SH-SY5Y (cell line): ENCODE results near the gene ABCA1.

Source experiments
- GATA2 ChIP-seq: IDR thresholded peaks from 2 replicates; pipeline ENCODE4 v1.6.1; 2011; ENCODE audit warnings: mild to moderate bottlenecking, low read depth, low read length
- GATA3 ChIP-seq: IDR thresholded peaks from 2 replicates; pipeline ENCODE4 v1.6.1; 2011; ENCODE audit warnings: low read depth, mild to moderate bottlenecking, low read length, moderate library complexity

The ABCA1 gene

DNA sequence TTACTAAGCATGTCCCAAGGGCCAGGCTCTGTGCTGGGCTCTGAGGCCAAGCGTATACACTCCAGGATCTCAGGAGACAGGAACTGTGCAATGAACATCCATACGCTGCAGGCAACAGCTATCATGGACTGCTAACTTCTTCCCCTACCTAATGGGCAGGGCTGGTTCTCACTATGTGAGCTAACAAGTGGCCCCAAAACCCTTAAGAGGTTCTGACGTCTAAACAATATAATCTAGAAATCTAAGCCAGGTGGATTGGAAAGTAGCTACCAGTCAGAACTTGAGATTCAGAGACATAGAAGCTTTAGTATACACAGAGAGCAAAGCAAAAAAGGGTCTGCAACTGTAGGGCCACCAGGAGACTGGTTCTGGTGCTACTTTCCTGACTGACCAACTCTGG lies 27.6 kb downstream of the ABCA1 start:
- TF ChIP-seq GATA2 (no peak), GATA3 (no peak)

DNA sequence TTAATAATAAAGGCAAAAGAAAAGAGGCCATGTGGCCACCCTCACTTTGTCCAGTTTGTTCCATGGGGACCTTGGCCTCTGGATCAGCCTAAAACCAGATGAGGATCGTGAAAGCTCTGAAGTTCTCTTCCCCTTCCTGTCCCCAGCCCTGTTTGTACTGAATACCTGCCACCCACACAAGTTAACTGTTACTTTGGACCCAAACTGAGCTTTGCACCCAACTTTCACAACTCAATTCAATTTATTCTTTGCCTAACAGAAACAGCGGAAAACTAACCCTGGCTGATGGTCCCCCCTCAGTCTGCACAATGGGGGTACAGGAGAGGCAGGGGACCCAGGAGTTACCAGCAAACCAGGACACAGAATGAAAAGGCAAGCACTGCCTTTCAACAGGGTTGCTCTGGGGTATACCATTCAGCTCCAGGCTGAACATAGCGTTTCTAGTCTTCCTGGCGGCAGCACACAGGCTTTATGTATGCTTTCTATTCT lies 28.2 kb downstream of the ABCA1 start:
- no peak for TF ChIP-seq GATA3
- no peak for TF ChIP-seq GATA2

DNA sequence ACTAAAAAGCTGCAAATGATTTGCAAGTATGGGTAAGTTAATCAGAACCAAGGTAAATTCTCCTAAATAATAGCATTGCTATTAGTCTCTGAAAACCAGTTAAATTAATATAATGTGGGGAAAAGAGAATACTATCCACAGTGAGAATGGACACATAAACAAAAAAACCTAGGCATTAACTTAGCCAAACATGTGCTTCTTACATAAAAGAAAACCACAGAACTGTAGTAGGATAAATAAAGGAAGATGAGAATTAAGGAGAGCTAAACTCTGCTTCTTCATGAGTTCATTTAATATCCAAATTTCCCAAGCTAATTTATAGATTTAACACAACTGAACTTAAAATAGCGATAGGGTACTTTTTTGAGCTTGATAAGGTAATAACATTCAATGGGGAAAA lies 31.8 kb downstream of the ABCA1 start:
- TF ChIP-seq GATA3: no peak
- TF ChIP-seq GATA2: no peak

DNA sequence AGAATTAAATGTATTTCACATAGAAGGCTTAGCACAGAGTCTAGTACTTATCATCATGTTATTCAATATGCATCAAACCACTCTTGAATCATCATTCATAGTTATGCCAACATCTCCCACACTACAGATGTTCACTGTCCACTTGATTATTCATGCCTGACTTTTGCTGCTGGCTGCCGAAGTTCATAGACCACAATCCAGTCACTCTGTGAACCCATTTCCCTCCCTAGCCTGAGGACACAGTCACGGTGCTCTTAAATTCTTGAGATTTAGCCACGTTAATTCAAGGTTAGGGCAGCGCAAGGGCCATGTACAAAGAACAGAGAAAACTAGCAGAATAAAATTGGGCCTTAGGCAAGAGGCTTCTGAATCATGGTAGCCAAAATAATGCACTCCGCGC lies 32.4 kb downstream of the ABCA1 start:
- TF ChIP-seq GATA3: no peak
- no peak for TF ChIP-seq GATA2

DNA sequence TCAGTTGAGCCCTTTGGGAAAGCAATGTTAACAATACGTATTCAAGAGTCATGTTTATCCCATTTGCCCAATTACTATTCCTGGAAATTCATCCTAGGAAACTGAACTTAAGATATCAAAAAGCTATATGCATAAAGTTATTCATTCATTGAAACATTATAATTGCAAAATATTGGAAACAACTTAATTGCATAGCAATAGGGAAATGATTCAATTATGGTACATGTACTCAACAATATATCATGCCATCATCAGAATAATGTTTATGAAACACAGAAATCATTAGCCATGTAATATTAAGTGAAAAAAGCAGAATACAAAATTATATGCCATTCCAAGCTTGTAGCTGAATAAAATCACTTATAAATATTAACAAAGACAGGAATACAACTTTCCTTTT lies 35.3 kb downstream of the ABCA1 start:
- TF ChIP-seq GATA2: no peak
- TF ChIP-seq GATA3: no peak

DNA sequence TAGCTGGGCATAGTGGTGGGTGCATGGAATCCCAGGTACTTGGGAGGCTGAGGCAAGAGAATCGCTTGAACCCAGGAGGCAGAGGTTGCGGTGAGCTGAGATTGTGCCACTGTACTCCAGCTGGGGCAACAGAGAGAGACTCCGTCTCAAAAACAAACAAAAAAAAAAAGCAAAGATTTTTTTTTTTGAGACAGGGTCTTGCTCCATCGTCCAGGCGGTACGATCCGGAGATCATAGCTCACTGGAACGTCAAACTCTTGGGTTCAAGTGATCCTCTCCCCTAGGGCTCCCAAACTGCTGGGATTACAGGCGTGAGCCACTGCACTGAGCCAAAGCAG lies 37.6 kb downstream of the ABCA1 start:
- no peak for TF ChIP-seq GATA3

DNA sequence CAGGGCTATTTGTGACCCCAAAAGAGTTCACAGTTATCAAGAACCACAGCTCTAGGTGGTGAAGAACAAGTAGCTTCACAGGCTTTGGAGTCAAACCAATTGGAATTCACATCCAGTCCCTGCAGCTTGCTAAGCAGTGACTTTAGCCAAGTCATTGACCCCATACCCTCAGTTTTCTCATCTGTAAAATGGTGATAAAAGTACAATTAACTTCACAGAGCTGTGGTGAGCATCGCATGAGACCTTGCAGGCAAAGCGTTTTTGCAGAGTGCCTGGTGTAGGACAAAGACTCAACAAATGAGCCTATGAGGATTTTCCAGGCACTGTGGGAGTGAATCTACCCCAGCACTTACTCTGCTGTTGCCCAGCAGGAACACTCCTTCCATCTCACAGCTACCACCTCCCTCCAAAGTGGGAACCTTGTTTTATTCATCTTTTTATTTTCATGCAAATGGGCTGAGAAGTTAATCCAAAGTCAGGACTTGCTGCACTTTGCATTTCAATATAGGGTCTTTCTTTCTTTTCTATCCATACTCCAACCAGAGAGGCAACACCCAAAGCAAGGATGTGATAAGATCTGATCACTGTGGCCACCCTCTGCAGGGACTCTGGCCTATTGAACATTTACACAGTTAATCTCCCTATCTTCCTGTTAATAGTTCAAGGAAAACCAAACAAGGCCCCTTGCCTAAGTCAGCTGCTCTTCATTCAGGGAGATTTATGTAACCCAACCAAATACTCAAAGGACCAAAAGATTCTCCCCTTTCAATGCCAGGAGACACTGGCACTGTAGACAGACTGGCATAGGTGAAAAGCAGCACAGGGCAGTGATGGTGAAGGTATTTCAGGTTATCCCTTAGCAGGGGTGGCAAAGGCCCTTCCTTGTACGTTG lies 41.9 kb downstream of the ABCA1 start:
- TF ChIP-seq GATA2 (no peak), GATA3 (no peak)

DNA sequence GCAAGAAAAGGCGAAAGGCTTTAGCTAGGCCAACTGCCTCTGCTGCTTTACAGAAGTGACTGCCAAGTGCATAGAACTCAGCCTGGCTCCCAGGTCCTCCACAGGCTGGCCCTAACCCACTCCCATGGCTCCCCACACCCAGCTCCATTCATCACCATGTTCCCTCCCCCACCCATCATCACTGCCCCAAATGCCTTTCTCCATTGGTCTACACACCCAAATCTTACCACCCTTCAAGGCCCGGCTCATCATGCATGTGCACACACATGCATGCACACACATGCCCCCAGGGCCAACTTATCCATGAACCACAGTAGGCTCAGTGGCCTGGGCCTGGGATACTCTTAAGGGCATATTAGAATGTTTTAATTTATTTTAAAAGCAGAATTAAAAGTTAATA lies 44.8 kb downstream of the ABCA1 start:
- TF ChIP-seq GATA2 (no peak), GATA3 (no peak)

DNA sequence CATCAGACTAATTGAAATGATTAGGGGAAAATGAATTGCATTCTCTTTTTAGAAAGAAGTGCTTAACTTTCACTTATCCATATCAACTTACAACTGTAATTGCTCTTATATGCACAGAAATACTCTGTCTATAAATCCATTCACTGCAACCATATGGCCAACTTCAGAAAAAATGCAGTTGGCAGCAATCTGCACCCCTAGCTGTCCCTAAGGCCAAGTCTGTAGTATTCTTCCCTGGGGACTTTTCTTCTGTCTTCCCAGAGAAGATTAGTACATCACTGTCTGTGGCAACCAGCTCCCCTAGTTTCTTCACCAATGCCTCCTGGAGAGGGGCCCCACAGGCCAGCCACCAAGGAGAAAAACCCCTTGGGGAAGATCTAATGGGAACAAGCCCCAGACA lies 45.4 kb downstream of the ABCA1 start:
- TF ChIP-seq GATA2: no peak
- no peak for TF ChIP-seq GATA3

DNA sequence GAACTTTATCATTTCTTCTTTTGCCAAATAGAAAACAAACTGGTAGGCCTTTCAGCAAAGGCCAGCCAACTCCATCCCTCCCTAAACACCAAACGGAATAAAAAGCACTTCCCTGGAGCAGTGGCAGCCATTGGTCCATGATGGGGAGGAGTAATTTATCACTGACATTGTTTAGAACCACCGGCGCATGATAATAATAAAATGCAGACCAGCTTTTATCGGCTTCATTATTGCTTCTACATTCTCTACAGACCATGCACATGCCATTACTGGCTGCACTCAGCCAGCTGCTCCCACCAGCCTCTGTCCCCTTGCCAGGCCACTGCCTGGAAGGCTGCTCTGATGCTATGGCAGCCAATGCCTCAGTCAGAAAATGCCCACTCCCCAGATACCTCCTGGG lies 45.9 kb downstream of the ABCA1 start:
- TF ChIP-seq GATA3 (no peak), GATA2 (0 out of 2 replicates have a peak, but pooled peaks have one; percentile 11)

DNA sequence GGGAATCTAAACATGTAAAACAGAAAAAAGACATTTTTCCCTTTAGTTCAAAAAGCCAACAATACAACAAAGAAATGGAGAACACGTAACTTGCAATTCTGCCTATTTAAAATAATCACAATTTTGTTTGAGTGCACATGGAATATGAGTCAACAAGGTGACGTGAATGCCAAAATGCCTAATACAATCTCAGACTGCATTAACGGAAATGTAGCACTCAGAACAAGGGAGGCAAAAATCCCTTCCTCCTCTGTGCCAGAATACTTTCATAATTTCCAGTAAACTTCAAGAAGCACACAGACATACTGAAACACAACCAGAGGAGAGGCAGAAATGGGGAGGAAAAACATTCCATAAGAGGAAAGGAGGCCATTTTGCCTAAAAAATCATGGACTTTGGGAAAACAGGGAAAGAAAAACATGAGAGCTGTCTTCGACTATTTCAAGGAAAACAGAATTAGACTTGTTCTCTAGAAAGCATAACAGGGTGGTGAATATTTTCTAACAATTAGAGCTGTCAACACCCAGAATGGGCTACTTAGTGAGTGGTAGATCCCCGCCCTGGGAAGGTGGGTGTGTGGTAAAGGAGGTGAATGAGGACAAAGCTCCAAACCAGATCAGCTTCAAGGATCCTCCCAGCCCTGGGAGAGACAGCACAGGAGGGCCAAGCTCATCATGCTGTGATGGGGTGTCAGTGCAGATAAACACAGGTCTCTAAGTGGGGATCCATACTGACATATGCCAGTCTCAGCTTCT lies 48.2 kb downstream of the ABCA1 start:
- TF ChIP-seq GATA3: no peak
- no peak for TF ChIP-seq GATA2

DNA sequence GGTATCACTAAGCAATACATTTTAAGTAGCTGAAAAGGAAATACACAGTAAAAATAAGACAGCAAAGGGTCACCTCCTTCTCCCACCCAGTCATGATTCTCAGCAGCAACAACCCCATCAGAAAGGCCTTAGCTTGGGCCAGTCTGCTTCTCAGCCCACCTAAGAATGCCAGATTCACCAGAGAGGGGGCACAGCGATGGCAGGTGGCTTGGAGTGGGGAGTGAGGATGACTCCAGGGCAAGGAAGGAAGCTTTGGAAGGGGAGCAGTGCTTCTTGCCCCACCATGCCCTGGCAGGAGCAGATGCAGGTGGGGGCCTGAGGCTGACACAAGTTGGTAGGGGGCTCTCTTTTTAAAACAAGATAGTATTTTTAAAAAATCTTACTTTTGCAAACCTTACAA lies 51.4 kb downstream of the ABCA1 start:
- TF ChIP-seq GATA2 (no peak), GATA3 (no peak)

DNA sequence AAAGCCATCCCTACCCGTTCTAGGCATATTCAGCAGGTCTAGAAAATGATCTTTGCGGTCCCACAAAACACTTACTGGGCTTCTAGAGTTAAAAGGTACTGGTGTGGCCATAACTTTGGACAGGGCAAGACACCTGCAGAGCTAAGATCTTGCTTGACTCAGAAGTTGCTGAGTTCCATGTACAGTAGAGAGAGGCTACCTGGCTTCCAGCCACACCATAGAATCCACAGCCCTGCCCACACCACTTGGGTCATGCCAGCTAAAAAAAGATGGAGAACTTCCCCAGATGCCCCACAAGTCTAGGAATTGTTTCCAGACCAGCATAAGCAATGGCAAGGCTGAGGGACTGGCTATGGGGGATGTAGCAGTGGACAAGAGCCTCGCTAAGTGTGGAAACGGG lies 52.1 kb downstream of the ABCA1 start:
- TF ChIP-seq GATA3: no peak
- no peak for TF ChIP-seq GATA2

DNA sequence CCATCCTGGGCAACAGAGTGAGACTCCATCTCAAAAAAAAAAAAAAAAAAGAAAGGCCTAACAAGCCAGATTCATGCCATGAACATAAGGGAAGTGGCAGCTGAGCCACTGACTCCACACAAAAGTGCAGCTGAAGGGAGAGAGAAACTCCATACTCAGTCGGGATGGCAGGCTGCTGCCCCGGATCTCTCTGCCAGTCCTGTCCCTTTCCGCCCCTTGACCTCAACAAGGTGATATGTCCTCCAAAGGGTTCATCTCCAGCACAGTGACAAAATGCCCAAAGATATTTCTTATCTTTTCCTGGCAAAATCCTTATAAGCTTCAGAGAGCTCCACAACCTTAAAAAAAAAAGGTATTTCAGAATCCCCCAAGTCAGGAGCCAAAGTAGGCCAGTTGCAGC lies 52.6 kb downstream of the ABCA1 start:
- TF ChIP-seq GATA2 (no peak), GATA3 (no peak)

DNA sequence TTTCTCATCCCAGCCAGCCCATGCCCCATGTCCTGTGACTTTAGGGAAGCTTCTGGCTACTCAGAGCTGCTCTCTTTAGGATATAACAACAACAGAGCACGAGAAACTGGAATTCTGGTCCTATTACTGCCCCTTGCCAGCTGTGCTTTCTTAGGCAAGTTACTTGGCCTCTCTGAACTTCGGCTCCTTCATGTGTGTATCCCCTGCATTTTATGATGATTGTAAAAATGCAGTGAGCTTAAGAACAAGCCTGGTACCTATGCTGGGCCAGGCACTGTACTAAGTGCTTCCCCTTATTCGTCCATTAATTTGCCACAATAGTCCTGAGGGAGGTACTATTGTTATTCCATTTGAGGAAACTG lies 54.5 kb downstream of the ABCA1 start:
- TF ChIP-seq GATA3 (no peak), GATA2 (no peak)
